Fibroblast of mammary gland (primary cell): ENCODE data around the gene PIK3C2G.

Experiments
- DNase-seq: peaks from one replicate; pipeline ENCODE4 v3.0.0-alpha.2; 2010; ENCODE audit warnings: low read depth
- H3K4me3 ChIP-seq: 2 replicates; pipeline ENCODE4 v1.5.1; 2011; ENCODE audit warnings: low read depth, mild to moderate bottlenecking, low read length, moderate library complexity; ENCODE audit not compliant: control insufficient read depth
- CTCF ChIP-seq: conservative IDR thresholded peaks from 2 replicates; pipeline ENCODE4 v1.5.1; 2011; ENCODE audit warnings: low read depth, low read length, inconsistent platforms; ENCODE audit not compliant: control insufficient read depth, insufficient read depth

Gene PIK3C2G

GRCh38 chr12:18270958-18271460 lies 9.7 kb downstream of the PIK3C2G start:
- no peak overlapping the region for H3K4me3 ChIP-seq
- TF ChIP-seq CTCF = no peak
- DNase-seq = no peak

GRCh38 chr12:18275981-18276380 lies 14.7 kb downstream of the PIK3C2G start:
- H3K4me3 ChIP-seq = no peak overlapping the region
- no peak for DNase-seq
- TF ChIP-seq CTCF = no peak

GRCh38 chr12:18277196-18277595 lies 15.9 kb downstream of the PIK3C2G start:
- no peak overlapping the region for H3K4me3 ChIP-seq
- no peak for TF ChIP-seq CTCF
- no peak for DNase-seq

- DNase-seq = no peak
- no peak for TF ChIP-seq CTCF
- no peak overlapping the region for H3K4me3 ChIP-seq
Measured at GRCh38 chr12:18280728-18281127, 19.4 kb downstream of the PIK3C2G start.

GRCh38 chr12:18281941-18282340 lies 20.6 kb downstream of the PIK3C2G start:
- H3K4me3 ChIP-seq = no peak overlapping the region
- DNase-seq = peak; percentile 12

GRCh38 chr12:18283831-18284230 lies 22.5 kb downstream of the PIK3C2G start:
- DNase-seq = no peak
- no peak for TF ChIP-seq CTCF

More at GRCh38 chr12:18281941-18282340, 20.6 kb downstream of the PIK3C2G start:
- TF ChIP-seq CTCF = no peak

GRCh38 chr12:18284386-18284785 lies 23.1 kb downstream of the PIK3C2G start:
- no peak for TF ChIP-seq CTCF
- DNase-seq = no peak
- no peak overlapping the region for H3K4me3 ChIP-seq

More at GRCh38 chr12:18283831-18284230, 22.5 kb downstream of the PIK3C2G start:
- H3K4me3 ChIP-seq = no peak overlapping the region
